ENCODE measurements around the gene FBXO3.

DNA sequence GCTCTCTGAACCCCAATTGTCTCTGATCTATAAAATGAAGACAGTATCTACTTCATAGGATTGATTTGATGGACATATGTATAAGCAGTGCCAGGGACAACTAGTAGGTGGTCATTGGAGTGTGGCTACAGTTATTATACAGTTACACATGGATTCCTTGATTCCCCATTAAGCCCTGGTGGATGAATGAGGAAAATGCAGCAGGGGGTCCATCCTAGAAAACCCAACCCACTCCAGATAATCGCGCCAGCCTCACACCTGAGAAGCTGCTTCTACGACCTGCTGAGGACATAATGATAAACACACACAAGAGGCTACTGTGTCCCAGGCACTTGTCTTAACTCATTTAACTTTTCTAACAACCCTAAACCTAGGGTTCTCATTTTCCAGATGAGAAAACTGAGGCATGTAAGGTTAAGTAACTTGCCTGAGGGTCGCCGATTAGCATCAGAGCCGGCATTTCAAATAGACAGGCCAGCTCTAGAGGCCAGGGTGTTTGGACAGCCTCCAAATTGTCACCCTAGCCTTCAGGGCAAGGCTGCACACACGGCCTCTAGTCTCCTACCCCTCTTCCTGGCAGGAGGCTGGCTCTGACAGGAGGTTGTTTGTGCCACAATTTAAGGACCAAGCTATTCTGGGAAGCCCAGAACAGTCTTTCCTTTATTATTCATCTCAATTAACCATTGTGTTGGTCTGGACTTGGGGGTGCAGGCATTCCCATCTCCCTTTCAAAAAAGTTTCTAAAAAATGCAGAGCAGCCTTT is 69.9 kb downstream of the FBXO3 start:
- TF ChIP-seq, protein P1, sequence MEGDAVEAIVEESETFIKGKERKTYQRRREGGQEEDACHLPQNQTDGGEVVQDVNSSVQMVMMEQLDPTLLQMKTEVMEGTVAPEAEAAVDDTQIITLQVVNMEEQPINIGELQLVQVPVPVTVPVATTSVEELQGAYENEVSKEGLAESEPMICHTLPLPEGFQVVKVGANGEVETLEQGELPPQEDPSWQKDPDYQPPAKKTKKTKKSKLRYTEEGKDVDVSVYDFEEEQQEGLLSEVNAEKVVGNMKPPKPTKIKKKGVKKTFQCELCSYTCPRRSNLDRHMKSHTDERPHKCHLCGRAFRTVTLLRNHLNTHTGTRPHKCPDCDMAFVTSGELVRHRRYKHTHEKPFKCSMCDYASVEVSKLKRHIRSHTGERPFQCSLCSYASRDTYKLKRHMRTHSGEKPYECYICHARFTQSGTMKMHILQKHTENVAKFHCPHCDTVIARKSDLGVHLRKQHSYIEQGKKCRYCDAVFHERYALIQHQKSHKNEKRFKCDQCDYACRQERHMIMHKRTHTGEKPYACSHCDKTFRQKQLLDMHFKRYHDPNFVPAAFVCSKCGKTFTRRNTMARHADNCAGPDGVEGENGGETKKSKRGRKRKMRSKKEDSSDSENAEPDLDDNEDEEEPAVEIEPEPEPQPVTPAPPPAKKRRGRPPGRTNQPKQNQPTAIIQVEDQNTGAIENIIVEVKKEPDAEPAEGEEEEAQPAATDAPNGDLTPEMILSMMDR (IDR thresholded peaks at IDR 0.05) = peak in 1 of 3 experiments; percentile 8
- no peak for TF ChIP-seq EP300 (IDR thresholded peaks at IDR 0.05)
